Endothelial cell (in vitro differentiated cells): ENCODE measurements around the gene TOP3B. TPM values are rescaled to one million over a fixed set of nuclear protein-coding genes. Genes with fewer than 3 reads are reported as not detected.
"Not testable (repeated sequence)": the region's sequence is repeated elsewhere in the genome, so short reads cannot be mapped to it uniquely, and the experiment has no call there.

Experiments
- DNase-seq: peaks from one replicate; pipeline ENCODE4 v3.0.0; 2021; ENCODE audit warnings: low spot score
- H3K27ac Mint-ChIP-seq: one replicate; pipeline ENCODE4 v1.8.0; 2021; ENCODE audit warnings: mixed read lengths, inconsistent platforms; ENCODE audit not compliant: unreplicated experiment
- H3K27me3 Mint-ChIP-seq: one replicate; pipeline ENCODE4 v1.8.0; 2021; ENCODE audit warnings: mild to moderate bottlenecking, moderate library complexity, mixed read lengths, inconsistent platforms; ENCODE audit not compliant: unreplicated experiment
- H3K36me3 Mint-ChIP-seq: one replicate; pipeline ENCODE4 v1.8.0; 2021; ENCODE audit warnings: mild to moderate bottlenecking, low read depth, mixed read lengths, inconsistent platforms; ENCODE audit not compliant: unreplicated experiment
- H3K4me1 Mint-ChIP-seq: one replicate; pipeline ENCODE4 v1.8.0; 2021; ENCODE audit warnings: mild to moderate bottlenecking, mixed read lengths, inconsistent platforms; ENCODE audit not compliant: unreplicated experiment
- H3K4me3 Mint-ChIP-seq: one replicate; pipeline ENCODE4 v1.8.0; 2021; ENCODE audit warnings: mild to moderate bottlenecking, mixed read lengths, inconsistent platforms; ENCODE audit not compliant: unreplicated experiment
- H3K9me3 Mint-ChIP-seq: one replicate; pipeline ENCODE4 v1.8.0; 2021; ENCODE audit warnings: mixed read lengths, inconsistent platforms; ENCODE audit not compliant: unreplicated experiment
- total RNA-seq: library from RNA; stranded (reverse); fragmentation: NEBNext Ultra II Directional; extraction: Animal tissue kit (Norgen Biotek cat#: 25700); gene quantifications from one replicate; pipeline ENCODE4 v1.2.1, GENCODE V29; 2021; ENCODE audit not compliant: unreplicated experiment
- TF ChIP-seq, protein P1 (sequence below): fragments of 200-600 bp; sonication (generic); IDR thresholded peaks from one replicate; pipeline ENCODE4 v1.5.0; 2021; ENCODE audit warnings: antibody characterized with exemption; ENCODE audit not compliant: unreplicated experiment

Gene TOP3B
- total RNA-seq, 1 donor from 2014 or later = 55.6 TPM

DNA sequence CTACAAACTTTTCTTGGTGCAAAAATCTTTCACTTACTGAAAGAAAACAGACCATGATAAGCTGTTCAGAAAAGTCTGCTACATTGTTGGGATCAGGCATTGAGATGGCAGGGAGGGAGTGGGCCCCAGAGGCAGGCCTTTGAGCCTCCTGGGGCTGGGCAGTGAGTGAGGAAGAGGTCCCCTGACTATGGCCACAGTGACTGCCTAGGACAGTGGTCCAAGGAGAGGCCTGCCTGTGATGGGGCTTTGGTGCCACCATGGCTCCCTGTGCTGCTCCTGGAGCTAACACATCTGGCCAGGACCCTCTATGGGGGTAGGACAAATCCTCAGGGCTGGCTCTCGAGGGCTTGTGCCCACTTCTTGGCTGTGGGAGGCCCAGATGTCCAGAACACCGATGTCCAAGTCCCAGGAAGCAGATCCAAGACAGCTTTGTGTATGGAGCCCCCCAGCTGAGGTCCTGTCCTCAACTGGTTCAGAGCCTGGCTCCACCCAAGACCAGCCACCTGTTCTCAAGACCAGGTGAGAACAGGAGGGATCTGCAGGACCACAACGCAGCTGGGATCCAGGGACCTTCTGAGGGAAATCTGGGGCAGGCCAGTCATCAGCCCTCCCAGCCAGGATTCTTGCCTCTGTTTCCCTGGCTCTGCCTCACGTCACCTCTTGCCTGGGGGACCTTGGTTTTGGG lies 66.8 kb downstream of the TOP3B start:
- Mint-ChIP-seq H3K36me3 (no peaks in the 10 kb centered on the region), H3K27ac (no peak overlapping the region), H3K4me1 (no peaks in the 10 kb centered on the region), H3K4me3 (no peak overlapping the region), H3K9me3 (no peaks in the 10 kb centered on the region), H3K27me3 (peaks cover 4% of the 10 kb centered on the region)
- DNase-seq = no peak
- TF ChIP-seq, protein P1, sequence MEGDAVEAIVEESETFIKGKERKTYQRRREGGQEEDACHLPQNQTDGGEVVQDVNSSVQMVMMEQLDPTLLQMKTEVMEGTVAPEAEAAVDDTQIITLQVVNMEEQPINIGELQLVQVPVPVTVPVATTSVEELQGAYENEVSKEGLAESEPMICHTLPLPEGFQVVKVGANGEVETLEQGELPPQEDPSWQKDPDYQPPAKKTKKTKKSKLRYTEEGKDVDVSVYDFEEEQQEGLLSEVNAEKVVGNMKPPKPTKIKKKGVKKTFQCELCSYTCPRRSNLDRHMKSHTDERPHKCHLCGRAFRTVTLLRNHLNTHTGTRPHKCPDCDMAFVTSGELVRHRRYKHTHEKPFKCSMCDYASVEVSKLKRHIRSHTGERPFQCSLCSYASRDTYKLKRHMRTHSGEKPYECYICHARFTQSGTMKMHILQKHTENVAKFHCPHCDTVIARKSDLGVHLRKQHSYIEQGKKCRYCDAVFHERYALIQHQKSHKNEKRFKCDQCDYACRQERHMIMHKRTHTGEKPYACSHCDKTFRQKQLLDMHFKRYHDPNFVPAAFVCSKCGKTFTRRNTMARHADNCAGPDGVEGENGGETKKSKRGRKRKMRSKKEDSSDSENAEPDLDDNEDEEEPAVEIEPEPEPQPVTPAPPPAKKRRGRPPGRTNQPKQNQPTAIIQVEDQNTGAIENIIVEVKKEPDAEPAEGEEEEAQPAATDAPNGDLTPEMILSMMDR = no peak

DNA sequence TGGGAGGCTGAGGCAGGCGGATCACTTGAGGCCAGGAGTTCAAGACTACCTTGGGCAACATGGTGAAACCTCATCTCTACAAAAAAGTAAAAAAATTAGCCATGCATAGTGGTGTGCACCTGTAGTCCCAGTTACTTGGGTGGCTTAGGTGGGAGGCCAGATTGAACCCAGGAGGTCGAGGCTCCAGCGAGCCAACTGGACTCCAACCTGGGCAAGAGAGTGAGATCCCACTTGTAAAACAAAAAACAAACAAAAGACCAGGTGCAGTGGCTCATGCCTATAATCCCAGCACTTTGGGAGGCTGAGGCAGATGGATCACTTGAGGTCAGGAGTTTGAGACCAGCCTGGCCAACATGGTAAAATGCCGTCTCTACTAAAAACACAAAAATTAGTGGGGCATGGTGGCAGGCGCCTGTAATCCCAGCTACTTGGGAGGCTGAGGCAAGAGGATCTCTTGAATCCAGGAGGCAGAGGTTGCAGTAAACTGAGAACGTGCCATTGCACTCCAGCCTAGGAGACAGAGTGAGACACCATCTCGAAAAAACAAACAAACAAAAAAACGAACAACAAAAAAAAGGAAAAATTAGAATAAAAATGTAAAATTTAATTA lies 68.4 kb downstream of the TOP3B start:
- not testable (repeated sequence) for H3K27me3 Mint-ChIP-seq, H3K36me3 Mint-ChIP-seq, H3K4me3 Mint-ChIP-seq, DNase-seq, H3K9me3 Mint-ChIP-seq, H3K4me1 Mint-ChIP-seq, H3K27ac Mint-ChIP-seq

DNA sequence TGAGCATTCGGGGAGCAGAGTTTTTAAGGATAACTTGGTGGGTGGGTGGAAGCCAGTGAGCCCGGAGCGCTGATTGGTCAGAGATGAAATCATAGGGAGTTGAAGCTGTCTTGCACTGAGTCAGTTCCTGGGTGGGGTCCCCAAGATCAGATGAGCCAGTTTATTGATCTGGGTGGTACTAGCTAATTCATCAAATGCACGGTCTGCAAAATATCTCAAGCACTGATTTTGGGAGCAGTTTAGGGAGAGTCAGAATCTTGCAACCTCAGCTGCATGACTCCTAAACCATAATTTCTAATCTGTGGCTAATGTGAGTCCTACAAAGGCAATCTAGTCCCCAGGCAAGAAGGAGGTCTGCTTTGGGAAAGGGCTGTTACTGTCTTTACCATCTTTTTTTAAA lies 72.2 kb downstream of the TOP3B start:
- H3K27me3 Mint-ChIP-seq, H3K9me3 Mint-ChIP-seq, H3K4me3 Mint-ChIP-seq, H3K36me3 Mint-ChIP-seq, DNase-seq, H3K27ac Mint-ChIP-seq, H3K4me1 Mint-ChIP-seq: not testable (repeated sequence)

DNA sequence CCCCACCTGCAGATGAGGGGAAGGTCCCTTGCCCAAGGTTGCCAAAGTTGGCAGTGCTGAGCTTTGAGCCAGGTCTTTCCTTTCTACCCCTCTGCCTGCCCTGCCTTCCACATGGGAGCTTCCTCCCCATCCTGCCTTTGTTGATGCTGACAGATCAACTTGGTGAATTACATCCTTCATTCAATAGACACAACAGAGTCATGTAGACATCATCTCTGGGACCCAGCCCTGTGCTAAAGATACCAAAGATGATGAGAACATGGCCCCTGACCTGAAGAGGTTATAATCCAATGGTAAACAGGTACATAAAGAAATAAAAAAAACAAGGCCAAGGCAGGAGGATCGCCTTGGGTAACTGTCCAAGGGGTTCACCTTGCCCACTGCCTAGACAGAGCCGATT lies 72.7 kb downstream of the TOP3B start:
- H3K27me3 Mint-ChIP-seq = no peaks in the 10 kb centered on the region
- H3K27ac Mint-ChIP-seq = no peak overlapping the region
- no peaks in the 10 kb centered on the region for H3K9me3 Mint-ChIP-seq
- H3K36me3 Mint-ChIP-seq = no peaks in the 10 kb centered on the region
- DNase-seq = no peak
- no peak overlapping the region for H3K4me3 Mint-ChIP-seq
- TF ChIP-seq, protein P1 = no peak
- H3K4me1 Mint-ChIP-seq = no peaks in the 10 kb centered on the region

DNA sequence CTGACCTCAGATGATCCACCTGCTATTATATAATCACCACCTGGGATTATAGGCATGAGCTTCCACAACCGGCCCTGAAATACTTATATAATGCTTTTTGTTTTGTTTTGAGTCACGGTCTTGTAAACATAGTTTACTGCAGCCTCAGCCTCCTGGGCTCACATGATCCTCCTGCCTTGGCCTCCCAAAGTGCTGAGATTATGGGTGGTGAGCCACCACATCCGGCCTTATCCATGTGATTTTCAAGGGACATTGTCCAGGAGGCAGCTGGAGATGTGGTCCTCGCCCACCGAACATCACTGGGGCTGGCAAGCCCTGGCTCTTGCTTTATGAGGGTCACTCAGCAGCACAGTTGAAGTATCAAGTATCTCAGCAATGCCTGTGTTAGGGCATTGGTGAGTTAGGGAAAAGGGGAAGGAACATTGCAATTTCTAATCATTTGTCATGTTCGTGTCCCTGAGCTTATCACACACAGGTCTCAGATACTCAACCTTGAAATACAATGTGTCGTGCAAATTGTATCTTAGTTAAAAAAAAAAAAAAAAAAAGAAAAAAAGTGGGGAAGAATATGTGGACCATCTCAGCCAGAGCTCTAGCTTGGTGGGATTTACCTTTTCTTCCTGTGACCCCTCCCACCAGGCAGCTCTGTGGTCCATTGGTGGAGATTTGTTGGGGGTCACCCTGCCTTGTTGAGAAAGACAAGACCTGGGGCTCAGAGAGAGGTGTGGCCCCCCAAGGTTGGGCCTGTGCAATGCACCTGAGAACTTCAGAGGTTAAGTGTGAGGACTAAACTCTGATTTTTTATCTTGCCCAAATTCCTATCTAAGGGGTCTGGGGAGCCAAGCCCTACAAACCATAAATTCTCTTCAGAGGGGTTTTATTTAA lies 74.7 kb downstream of the TOP3B start:
- Mint-ChIP-seq H3K36me3 (no peaks in the 10 kb centered on the region), H3K27me3 (no peaks in the 10 kb centered on the region)
- TF ChIP-seq, protein P1 = no peak

More for the DNA sequence above, 74.7 kb downstream of the TOP3B start:
- DNase-seq = no peak
- Mint-ChIP-seq H3K27ac (no peak overlapping the region), H3K4me1 (no peaks in the 10 kb centered on the region), H3K9me3 (no peaks in the 10 kb centered on the region), H3K4me3 (no peak overlapping the region)

Other genes with a start within 250 kb of the TOP3B start
- gene YPEL1, start 247.0 kb downstream of the TOP3B start, total RNA-seq = 11.5 TPM
- gene MAPK1, start 115.1 kb downstream of the TOP3B start, total RNA-seq = 119 TPM
- 244 TPM for gene PPM1F, start 29.9 kb downstream of the TOP3B start, total RNA-seq